Measurements from ENCODE around the gene FCHSD2. TPM values are rescaled to one million over a fixed set of nuclear protein-coding genes. Genes with fewer than 3 reads are reported as not detected.

The FCHSD2 gene
- total and polyA plus RNA-seq, 2 of the 8 experiments (the other 6 are each of a cell fraction or from before 2014, with no cell fraction given): 4.1 to 7.8 TPM

DNA sequence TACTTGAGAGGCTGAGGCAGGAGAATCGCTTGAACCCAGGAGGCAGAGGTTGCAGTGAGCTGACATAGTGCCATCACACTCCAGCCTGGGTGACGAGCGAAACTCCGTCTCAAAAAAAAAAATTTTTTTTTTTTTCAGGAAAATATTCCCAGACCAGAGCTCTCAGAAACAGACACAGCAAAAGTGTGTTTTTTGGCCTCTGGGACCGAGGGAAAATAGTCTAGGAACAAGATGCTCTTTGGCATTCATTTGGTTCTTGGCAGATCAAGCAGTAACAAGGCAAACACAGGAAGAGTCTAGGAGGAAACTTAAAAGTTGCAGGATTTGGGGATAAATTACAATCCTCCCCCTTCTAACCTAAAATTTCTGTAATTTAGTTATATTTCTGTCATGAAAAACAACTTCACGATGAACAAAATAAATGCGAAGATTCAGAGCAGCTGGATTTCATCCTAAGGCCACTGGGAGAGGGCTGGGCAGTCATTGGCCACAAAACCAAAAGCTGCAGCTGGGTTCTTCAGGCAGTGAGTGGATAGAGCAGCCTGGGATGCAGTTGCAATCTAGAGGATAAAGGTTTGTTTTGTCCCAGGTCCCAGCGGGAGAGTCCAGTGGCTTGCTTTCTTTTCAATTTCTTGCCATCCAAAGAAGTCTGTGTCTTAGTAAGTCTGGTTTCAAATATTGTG is 308.2 kb downstream of the FCHSD2 start:
- Histone ChIP-seq H3K9ac (replicated peaks in 1 of 4; ENCODE audit: extremely low read depth in 1 of 4, low read depth in 3 of 4, low read length in 3 of 4) (no peak overlapping the region), H4K91ac (replicated peaks; ENCODE audit: insufficient read length, low read length) (no peak overlapping the region), H3K4me2 (ENCODE audit: insufficient read depth in 1 of 2, low read depth in 2 of 2, low read length in 2 of 2) (no peak overlapping the region), H2AK5ac (ENCODE audit: low read depth, low read length) (no peak overlapping the region), H3K56ac (replicated peaks; ENCODE audit: insufficient read length, low read depth, low read length) (no peak overlapping the region), H3K14ac (ENCODE audit: insufficient read length) (no peak overlapping the region), H2BK120ac (replicated peaks; ENCODE audit: low read depth, low read length) (no peak overlapping the region), H3K4me3 (ENCODE audit: extremely low read depth in 1 of 4, insufficient read depth in 2 of 4, low read depth in 3 of 4, low read length in 4 of 4) (no peak overlapping the region), H4K8ac (ENCODE audit: extremely low read depth, insufficient read depth, low read length) (no peak overlapping the region), H3K23ac (ENCODE audit: insufficient read length) (no peak overlapping the region), H2BK15ac (ENCODE audit: low read length) (no peak overlapping the region), H4K20me1 (replicated peaks in 1 of 2; ENCODE audit: control insufficient read depth in 1 of 2, insufficient read depth in 2 of 2, low read length in 2 of 2) (no peaks in the 10 kb centered on the region), H3K18ac (ENCODE audit: extremely low read depth, low read length) (no peak overlapping the region), H2AFZ (ENCODE audit: low read length) (no peak overlapping the region), H3K4ac (replicated peaks; ENCODE audit: insufficient read length, low read depth, low read length) (no peak overlapping the region), H3K36me3 (ENCODE audit: control insufficient read depth in 2 of 4, insufficient read depth in 4 of 4, low read length in 3 of 4) (no peaks in the 10 kb centered on the region), H3K9me3 (ENCODE audit: insufficient read depth in 2 of 2, low read depth in 1 of 2, low read length in 1 of 2) (no peaks in the 10 kb centered on the region), H2BK12ac (ENCODE audit: low read depth, low read length) (no peak overlapping the region), H3K79me2 (ENCODE audit: control insufficient read depth in 1 of 2, insufficient read depth in 2 of 2, low read length in 2 of 2) (no peaks in the 10 kb centered on the region), H2BK20ac (ENCODE audit: low read length) (no peak overlapping the region), H3K23me2 (ENCODE audit: low read depth, low read length) (no peaks in the 10 kb centered on the region), H3K27ac (ENCODE audit: low read depth, low read length) (no peak overlapping the region), H3K4me1 (replicated peaks in 1 of 4; ENCODE audit: control insufficient read depth in 3 of 4, insufficient read depth in 4 of 4, low read length in 3 of 4) (peaks cover 0 to 5% (median 4%) of the 10 kb centered on the region in 4 experiments; a peak in 6 of 7 replicates), H4K5ac (ENCODE audit: insufficient read length, low read depth, low read length) (no peak overlapping the region), H2BK5ac (ENCODE audit: low read depth, low read length) (no peak overlapping the region), H3K27me3 (replicated peaks in 1 of 4; ENCODE audit: control insufficient read depth in 3 of 4, extremely low read depth in 1 of 4, insufficient read depth in 3 of 4, low read length in 3 of 4) (no peaks in the 10 kb centered on the region; a peak in 1 of 7 replicates), H3K79me1 (ENCODE audit: low read depth, low read length) (no peaks in the 10 kb centered on the region; the same call in 1 of the 2 replicates)
- ChIA-PET POLR2A (ENCODE audit: partially characterized antibody) (interaction anchor here (0.6 to 1.1 kb wide), 2 partner anchors 343 to 963 kb away, joined by 3 read pairs; no protein-coding TSS in a partner anchor), CTCF (ENCODE audit: partially characterized antibody) (interaction anchor here (1.0 to 11.9 kb wide), 9 partner anchors 12 to 343 kb away, joined by 3 to 258 read pairs (median 5); no protein-coding TSS in a partner anchor)
- 75% methylated on average over 8 of the region's 8 CpGs; no CpG with 5 or more reads in 1 of the 2 experiments for WGBS, 2 experiments (ENCODE audit: extremely low coverage in 1 of 2, insufficient coverage in 1 of 2, insufficient read length in 1 of 2, insufficient replicate concordance in 2 of 2, low coverage in 1 of 2, low lambda C conversion rate in 2 of 2, missing lambda C conversion rate in 1 of 2)
- FAIRE-seq: no peak
- DNase-seq (ENCODE audit: low read depth in 1 of 2, low spot score in 2 of 2): no peak
- TF ChIP-seq SP1 (IDR thresholded peaks at IDR 0.05; ENCODE audit: low read depth, low read length): no peak
- TF ChIP-seq SP4 (IDR thresholded peaks at IDR 0.05; ENCODE audit: low read length): no peak
- TF ChIP-seq TEAD4 (IDR thresholded peaks at IDR 0.05; ENCODE audit: low read depth, low read length): no peak
- no peak for TF ChIP-seq CHD2 (IDR thresholded peaks at IDR 0.05; ENCODE audit: low read length)
- no peak for TF ChIP-seq SIRT6 (IDR thresholded peaks at IDR 0.05; ENCODE audit: low read length)
- TF ChIP-seq CTBP2 (IDR thresholded peaks at IDR 0.05; ENCODE audit: borderline replicate concordance, insufficient read depth, insufficient read length, low read length): no peak
- TF ChIP-seq PHF8 (conservative IDR thresholded peaks at IDR 0.05; ENCODE audit: low read depth, low read length): no peak
- TF ChIP-seq EZH2 (IDR thresholded peaks at IDR 0.05; ENCODE audit: low read depth, low read length, severe bottlenecking): no peak
- no peak for TF ChIP-seq JUN (IDR thresholded peaks at IDR 0.05; ENCODE audit: low read depth, low read length)
- TF ChIP-seq RFX5 (IDR thresholded peaks at IDR 0.05; ENCODE audit: borderline replicate concordance, low read depth, low read length): no peak
- TF ChIP-seq, protein P1, sequence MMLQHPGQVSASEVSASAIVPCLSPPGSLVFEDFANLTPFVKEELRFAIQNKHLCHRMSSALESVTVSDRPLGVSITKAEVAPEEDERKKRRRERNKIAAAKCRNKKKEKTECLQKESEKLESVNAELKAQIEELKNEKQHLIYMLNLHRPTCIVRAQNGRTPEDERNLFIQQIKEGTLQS (IDR thresholded peaks at IDR 0.05; ENCODE audit: insufficient read depth, low read depth, low read length): no peak
- no peak for TF ChIP-seq RXRA (IDR thresholded peaks at IDR 0.05; ENCODE audit: insufficient read depth, low read depth, low read length)
- no peak for TF ChIP-seq SUZ12 (IDR thresholded peaks at IDR 0.05; ENCODE audit: low read length)
